Vagina (tissue), 2 donors: ENCODE results near the gene PRR5L. TPM values are rescaled to one million over a fixed set of nuclear protein-coding genes. Genes with fewer than 3 reads are reported as not detected.

Experiments
- DNase-seq, 2 donors: peaks; one replicate each; pipeline ENCODE4 v3.0.0-alpha.2; 2017; ENCODE audit errors: extremely low spot score in 2 of 2
- H3K27ac ChIP-seq: fragments of 200-600 bp; sonication (generic); one replicate; pipeline ENCODE4 v1.5.1; 2019
- H3K27me3 ChIP-seq: fragments of 200-600 bp; sonication (generic); one replicate; pipeline ENCODE4 v1.5.1; 2019
- H3K36me3 ChIP-seq, 2 donors: fragments of 200-600 bp; sonication (generic); one replicate each; pipeline ENCODE4 v1.5.1; 2017 to 2019
- H3K4me1 ChIP-seq: fragments of 200-600 bp; sonication (generic); one replicate; pipeline ENCODE4 v1.5.1; 2019
- H3K4me3 ChIP-seq, 2 donors: fragments of 200-600 bp; sonication (generic); 1 replicate in 1 of 2; 2 replicates in 1 of 2; pipeline ENCODE4 v1.5.1; 2016 to 2019
- H3K9me3 ChIP-seq: fragments of 200-600 bp; sonication (generic); one replicate; pipeline ENCODE4 v1.5.1; 2019
- CTCF ChIP-seq, 3 experiments: fragments of 450-650 bp in 2 of 3; fragments of 200-600 bp in 1 of 3; sonication (generic) in 1 of 3; IDR thresholded peaks; one replicate each; pipeline ENCODE4 v1.5.1; 2017 to 2019; ENCODE audit warnings: antibody characterized with exemption in 3 of 3, mild to moderate bottlenecking in 2 of 3, moderate library complexity in 2 of 3
- POLR2A ChIP-seq, 2 donors: fragments of 450-650 bp; IDR thresholded peaks; one replicate each; pipeline ENCODE4 v1.6.1; 2017; ENCODE audit warnings: antibody characterized with exemption in 2 of 2, mild to moderate bottlenecking in 2 of 2, moderate library complexity in 2 of 2
- POLR2AphosphoS5 ChIP-seq, 2 donors: sonication (generic); formaldehyde crosslinking; IDR thresholded peaks; one replicate each; pipeline ENCODE4 v1.9.0; 2017; ENCODE audit warnings: antibody characterized with exemption in 2 of 2, mild to moderate bottlenecking in 2 of 2, low read depth in 1 of 2; ENCODE audit not compliant: insufficient read depth in 1 of 2
- intact Hi-C: fragments of 100-400 bp; cut with DNase I; formaldehyde crosslinking; loops from one replicate; pipeline ENCODE4 v1.15.1; 2023
- total RNA-seq: library from RNA; depleted of rRNA; stranded (reverse); fragments of >200 nt; gene quantifications from one replicate; pipeline ENCODE4 v1.2.3, GENCODE V29; 2016

PRR5L gene
- total RNA-seq, 1 donor from 2014 or later: 27.5 TPM

DNA sequence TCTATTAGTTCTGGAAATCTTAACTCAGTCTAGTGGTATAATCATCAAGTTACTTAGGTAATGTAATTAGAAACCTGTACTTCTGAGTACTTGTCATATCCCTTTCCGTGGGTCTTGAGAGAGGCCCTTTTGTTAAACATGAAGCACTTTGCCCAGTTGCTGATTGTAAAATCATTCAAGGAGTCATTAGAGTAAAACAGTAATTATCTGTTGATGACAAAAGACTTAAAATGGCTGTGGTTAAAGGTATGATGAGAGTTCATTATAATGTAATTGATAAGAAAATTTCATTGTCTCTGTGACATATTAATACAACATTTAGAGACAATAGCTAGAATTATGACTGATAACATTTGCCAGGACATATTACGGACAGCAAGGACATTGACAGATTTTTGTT is 34.3 kb downstream of the PRR5L start:
- TF ChIP-seq POLR2A (IDR thresholded peaks at IDR 0.05) (no peak), CTCF (IDR thresholded peaks at IDR 0.05) (no peak), POLR2AphosphoS5 (IDR thresholded peaks at IDR 0.05; ENCODE audit: insufficient read depth in 1 of 2, low read depth in 1 of 2) (no peak)
- intact Hi-C loops: no loop called here
- Histone ChIP-seq H3K36me3 (no peaks in the 10 kb centered on the region), H3K27me3 (no peaks in the 10 kb centered on the region), H3K27ac (no peak overlapping the region), H3K9me3 (no peaks in the 10 kb centered on the region), H3K4me3 (no peak overlapping the region), H3K4me1 (no peaks in the 10 kb centered on the region)
- DNase-seq: no peak

DNA sequence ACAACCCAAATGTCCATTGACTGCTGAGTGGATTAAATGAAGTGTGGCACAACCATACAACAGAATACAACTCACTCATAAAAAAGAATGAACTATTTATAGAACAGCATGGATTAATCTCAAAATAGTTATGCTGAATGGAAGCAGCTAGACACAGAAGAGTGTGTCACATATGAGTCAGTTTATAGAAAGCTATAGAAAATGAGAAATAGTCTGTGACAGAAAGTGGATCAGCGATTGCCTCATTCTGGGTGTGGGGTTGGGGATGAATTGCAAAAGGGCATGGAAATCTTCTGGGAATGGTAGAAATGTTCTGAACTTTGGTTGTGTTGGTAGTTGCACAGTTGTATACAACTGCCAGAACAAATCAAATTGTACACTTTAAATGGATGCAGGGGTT is 37.4 kb downstream of the PRR5L start:
- Histone ChIP-seq H3K4me3 (no peak overlapping the region), H3K36me3 (no peaks in the 10 kb centered on the region), H3K27me3 (no peaks in the 10 kb centered on the region), H3K27ac (no peak overlapping the region), H3K4me1 (no peaks in the 10 kb centered on the region), H3K9me3 (no peaks in the 10 kb centered on the region)
- no peak for DNase-seq
- intact Hi-C loops: no loop called here
- TF ChIP-seq POLR2AphosphoS5 (IDR thresholded peaks at IDR 0.05; ENCODE audit: insufficient read depth in 1 of 2, low read depth in 1 of 2) (no peak), CTCF (IDR thresholded peaks at IDR 0.05) (no peak), POLR2A (IDR thresholded peaks at IDR 0.05) (no peak)

DNA sequence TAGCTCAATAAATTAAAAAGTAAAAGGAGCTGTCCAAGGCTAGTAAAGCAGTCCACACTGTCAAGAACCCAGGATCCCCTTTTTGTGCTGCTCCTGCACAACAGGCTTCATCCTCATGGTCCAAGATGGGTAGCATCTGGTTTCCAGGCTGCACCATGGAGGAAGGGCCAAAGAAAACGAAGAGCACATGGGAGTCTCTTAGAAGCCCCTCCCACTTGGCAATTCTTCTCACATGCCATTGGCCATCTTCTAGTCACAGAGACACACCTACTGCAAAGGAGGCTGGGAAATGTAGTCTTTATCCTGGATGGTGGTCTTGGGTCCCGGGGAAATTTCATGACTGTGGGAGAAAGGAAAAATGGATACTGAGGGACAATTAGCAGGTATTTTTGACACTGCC is 37.8 kb downstream of the PRR5L start:
- DNase-seq: no peak
- H3K27me3 ChIP-seq: no peaks in the 10 kb centered on the region
- no peak overlapping the region for H3K4me3 ChIP-seq
- no peaks in the 10 kb centered on the region for H3K4me1 ChIP-seq
- no peak overlapping the region for H3K27ac ChIP-seq
- H3K36me3 ChIP-seq: no peaks in the 10 kb centered on the region
- no peak for TF ChIP-seq POLR2AphosphoS5 (IDR thresholded peaks at IDR 0.05; ENCODE audit: insufficient read depth in 1 of 2, low read depth in 1 of 2)
- no peak for TF ChIP-seq POLR2A (IDR thresholded peaks at IDR 0.05)
- no peak for TF ChIP-seq CTCF (IDR thresholded peaks at IDR 0.05)
- no peaks in the 10 kb centered on the region for H3K9me3 ChIP-seq
- intact Hi-C loops: no loop called here

DNA sequence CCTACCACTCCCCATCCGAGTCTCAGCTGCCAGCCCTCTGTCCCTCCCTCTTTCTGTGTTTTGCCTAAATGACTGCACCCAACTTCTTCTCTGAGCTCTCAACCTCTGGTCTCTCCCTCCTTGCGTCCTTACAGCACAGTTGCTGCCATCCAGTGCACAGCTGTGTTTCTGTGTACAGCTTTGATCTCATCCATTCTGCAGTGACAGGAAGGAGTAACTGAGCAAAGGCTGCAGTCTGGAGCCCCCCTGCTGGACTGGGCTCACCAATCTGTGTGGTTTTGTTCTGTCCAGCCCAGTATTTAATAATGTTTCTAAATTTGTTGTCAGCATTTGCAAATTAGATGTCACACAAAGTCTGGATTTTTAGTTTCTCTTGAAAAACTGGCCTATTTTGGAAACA is 43.8 kb downstream of the PRR5L start:
- H3K4me3 ChIP-seq: no peak overlapping the region
- no peaks in the 10 kb centered on the region for H3K27me3 ChIP-seq
- no peak overlapping the region for H3K27ac ChIP-seq
- no peaks in the 10 kb centered on the region for H3K4me1 ChIP-seq
- no peaks in the 10 kb centered on the region for H3K36me3 ChIP-seq
- TF ChIP-seq CTCF (IDR thresholded peaks at IDR 0.05): no peak
- TF ChIP-seq POLR2AphosphoS5 (IDR thresholded peaks at IDR 0.05; ENCODE audit: insufficient read depth in 1 of 2, low read depth in 1 of 2): no peak
- no peak for TF ChIP-seq POLR2A (IDR thresholded peaks at IDR 0.05)
- intact Hi-C loops: no loop called here
- no peaks in the 10 kb centered on the region for H3K9me3 ChIP-seq
- DNase-seq: no peak

DNA sequence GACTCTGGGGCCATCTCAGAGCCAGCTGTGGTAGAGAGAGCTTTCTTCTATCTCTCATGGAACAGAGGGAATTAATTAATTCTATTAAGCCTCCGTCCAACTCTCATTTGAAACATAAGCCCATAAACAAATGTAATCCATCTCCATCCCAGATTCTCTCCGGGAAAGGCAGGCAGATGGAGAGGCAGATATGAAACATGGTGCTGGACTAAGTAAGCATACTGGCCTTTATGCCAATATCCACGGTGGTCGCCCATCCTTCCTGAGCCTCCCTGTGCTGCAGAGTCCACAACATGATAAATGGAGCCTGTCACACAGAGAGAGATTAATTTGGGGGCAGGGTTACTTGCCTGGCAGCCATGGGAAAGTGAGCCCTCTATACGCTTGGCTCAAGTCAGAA is 44.8 kb downstream of the PRR5L start:
- Histone ChIP-seq H3K27me3 (no peaks in the 10 kb centered on the region), H3K9me3 (no peaks in the 10 kb centered on the region), H3K27ac (no peak overlapping the region), H3K4me1 (no peaks in the 10 kb centered on the region), H3K4me3 (no peak overlapping the region), H3K36me3 (no peaks in the 10 kb centered on the region)
- TF ChIP-seq CTCF (IDR thresholded peaks at IDR 0.05) (no peak), POLR2AphosphoS5 (IDR thresholded peaks at IDR 0.05; ENCODE audit: insufficient read depth in 1 of 2, low read depth in 1 of 2) (no peak), POLR2A (IDR thresholded peaks at IDR 0.05) (no peak)
- no peak for DNase-seq
- intact Hi-C loops: no loop called here
